HG02970 (cell line): ENCODE measurements around the gene OR6N1.

Source experiments
- ATAC-seq: cut with Tn5 transposase; IDR thresholded peaks from one replicate; pipeline ENCODE4 v1.9.1; 2021; ENCODE audit warnings: mild to moderate bottlenecking, moderate library complexity, moderate number of reproducible peaks; ENCODE audit not compliant: unreplicated experiment, low FRiP score

Gene OR6N1

GRCh38 chr1:158754420-158754819 lies 17.6 kb downstream of the OR6N1 start, which contains the start of gene OR6K6:
Gene OR6K6 (plus strand): TSS chr1:158754720. CDS start chr1:158754888, 168 bp downstream.
- no peak for ATAC-seq

GRCh38 chr1:158752155-158752712 lies 19.8 kb downstream of the OR6N1 start:
- no peak for ATAC-seq

GRCh38 chr1:158735848-158736247 lies 36.1 kb downstream of the OR6N1 start:
- ATAC-seq = no peak

GRCh38 chr1:158732524-158732923 lies 39.5 kb downstream of the OR6N1 start:
- no peak for ATAC-seq

- no peak for ATAC-seq
Observed at GRCh38 chr1:158731707-158732106, 40.3 kb downstream of the OR6N1 start.

GRCh38 chr1:158730453-158730852 lies 41.5 kb downstream of the OR6N1 start:
- no peak for ATAC-seq

- ATAC-seq = no peak
Observed at GRCh38 chr1:158728510-158729225, 43.3 kb downstream of the OR6N1 start.

- ATAC-seq = no peak
Observed at GRCh38 chr1:158724442-158724841, 47.6 kb downstream of the OR6N1 start.

- no peak for ATAC-seq
Observed at GRCh38 chr1:158720620-158721019, 51.4 kb downstream of the OR6N1 start, which contains the start of gene OR6K3. Gene OR6K3 (minus strand): TSS chr1:158720720. CDS start chr1:158718115, 2,605 bp downstream.

- ATAC-seq = no peak
Observed at GRCh38 chr1:158719664-158720063, 52.3 kb downstream of the OR6N1 start.

- no peak for ATAC-seq
Observed at GRCh38 chr1:158717344-158717743, 54.7 kb downstream of the OR6N1 start.

GRCh38 chr1:158716335-158716734 lies 55.7 kb downstream of the OR6N1 start:
- ATAC-seq = no peak

GRCh38 chr1:158714754-158715153 lies 57.2 kb downstream of the OR6N1 start:
- ATAC-seq = no peak
